Endothelial cell of umbilical vein (primary cell): ENCODE measurements around the gene ILF2. TPM values are rescaled to one million over a fixed set of nuclear protein-coding genes. Genes with fewer than 3 reads are reported as not detected.

Experiments used
- BruUV-seq: library from RNA; stranded (reverse); fragments of 400-500 nt; replicated peaks from 2 replicates; lab custom pipeline; 2021; lab: Mats Ljungman, UMichigan
- CTCF ChIA-PET: fragments of 300-600, 350-600 bp; sonication (Branson Sonifier 250); formaldehyde crosslinking; loops from one replicate; lab custom pipeline; 2021; ENCODE audit warnings: antibody characterized with exemption, inconsistent platforms; lab: Charles Lee
- POLR2A ChIA-PET: fragments of 300-600, 350-600 bp; sonication (Branson Sonifier 250); formaldehyde crosslinking; loops from one replicate; lab custom pipeline; 2021; ENCODE audit warnings: antibody characterized with exemption, inconsistent platforms; lab: Charles Lee
- DNase-seq: peaks from one replicate; pipeline ENCODE4 v3.0.0-alpha.2; 2011; ENCODE audit warnings: low read depth, low spot score
- FAIRE-seq: peaks from 2 replicates; lab custom pipeline; 2011; peaks lifted over from hg19 to GRCh38; lab: Jason Lieb, UNC
- H2AFZ ChIP-seq: 2 replicates; pipeline ENCODE4 v1.6.0; 2012; ENCODE audit warnings: low read depth, low read length, control low read depth, inconsistent platforms
- H3K27ac ChIP-seq: 2 replicates; pipeline ENCODE4 v1.5.1; 2011; ENCODE audit warnings: low read depth, mild to moderate bottlenecking, control low read depth, low read length, moderate library complexity; ENCODE audit not compliant: insufficient read depth
- H3K27me3 ChIP-seq, 2 experiments: 2 replicates each; pipeline versions ENCODE4 v1.6.0 to v1.6.1; 2011; ENCODE audit warnings: low read length in 2 of 2, mixed read lengths in 1 of 2; ENCODE audit not compliant: control insufficient read depth in 2 of 2, insufficient read depth in 2 of 2
- H3K36me3 ChIP-seq, 2 experiments: 2 replicates in 1 of 2; 3 replicates in 1 of 2; pipeline ENCODE4 v1.5.1; 2011; ENCODE audit warnings: low read length in 2 of 2, mild to moderate bottlenecking in 1 of 2, moderate library complexity in 1 of 2; ENCODE audit not compliant: control insufficient read depth in 2 of 2, insufficient read depth in 2 of 2; ENCODE audit errors: extremely low read depth in 1 of 2
- H3K4me1 ChIP-seq: 3 replicates; pipeline ENCODE4 v1.5.1; 2011; ENCODE audit warnings: mild to moderate bottlenecking, low read length; ENCODE audit not compliant: control insufficient read depth, insufficient read depth; ENCODE audit errors: extremely low read depth
- H3K4me2 ChIP-seq: 2 replicates; pipeline ENCODE4 v1.6.1; 2011; ENCODE audit warnings: low read length, control low read depth, mixed read lengths; ENCODE audit not compliant: insufficient read depth
- H3K4me3 ChIP-seq, 3 experiments: fragments of 200-600 bp in 1 of 3; sonication (generic), shearing (Covaris generic) in 1 of 3; replicated peaks in 1 of 3; 2 replicates each; pipeline ENCODE4 v1.5.1; 2011 to 2016; ENCODE audit warnings: control low read depth in 3 of 3, low read length in 3 of 3, mild to moderate bottlenecking in 2 of 3, inconsistent platforms in 1 of 3, low read depth in 1 of 3, moderate library complexity in 1 of 3; ENCODE audit not compliant: insufficient read depth in 1 of 3
- H3K79me2 ChIP-seq: 2 replicates; pipeline ENCODE4 v1.6.0; 2012; ENCODE audit warnings: low read length, inconsistent platforms; ENCODE audit not compliant: control insufficient read depth, insufficient read depth
- H3K9ac ChIP-seq: replicated peaks from 2 replicates; pipeline ENCODE3; 2011; ENCODE audit warnings: low read length, control low read depth; ENCODE audit not compliant: insufficient read depth; ENCODE audit errors: extremely low read depth
- H3K9me1 ChIP-seq: replicated peaks from 3 replicates; pipeline ENCODE4 v1.6.0; 2011; ENCODE audit warnings: mild to moderate bottlenecking, low read length; ENCODE audit not compliant: control insufficient read depth, insufficient read depth; ENCODE audit errors: extremely low read depth
- H3K9me3 ChIP-seq: replicated peaks from 2 replicates; pipeline ENCODE4 v1.5.1; 2012; ENCODE audit warnings: low read length, inconsistent platforms; ENCODE audit not compliant: control insufficient read depth, insufficient read depth
- H4K20me1 ChIP-seq: replicated peaks from 2 replicates; pipeline ENCODE3; 2011; ENCODE audit warnings: mild to moderate bottlenecking, low read length; ENCODE audit not compliant: control insufficient read depth, insufficient read depth; ENCODE audit errors: extremely low read depth
- CTCF ChIP-seq, 2 donors: IDR thresholded peaks; 1 replicate in 1 of 2; 2 replicates in 1 of 2; pipeline ENCODE4 v1.5.1; 2011; ENCODE audit warnings: low read length in 2 of 2, mild to moderate bottlenecking in 2 of 2, moderate library complexity in 2 of 2, control low read depth in 1 of 2, inconsistent platforms in 1 of 2, low read depth in 1 of 2; ENCODE audit not compliant: insufficient read depth in 1 of 2; ENCODE audit errors: extremely low read depth in 1 of 2
- EZH2 ChIP-seq: IDR thresholded peaks from 2 replicates; pipeline ENCODE4 v1.6.1; 2012; ENCODE audit warnings: borderline replicate concordance, low read depth, mild to moderate bottlenecking, moderate library complexity, low read length, inconsistent platforms; ENCODE audit not compliant: severe bottlenecking
- FOS ChIP-seq: IDR thresholded peaks from 2 replicates; pipeline ENCODE4 v1.6.1; 2011; ENCODE audit warnings: mild to moderate bottlenecking, low read length, moderate library complexity, borderline replicate concordance; ENCODE audit not compliant: insufficient read depth
- GATA2 ChIP-seq: IDR thresholded peaks from 2 replicates; pipeline ENCODE4 v1.7.0; 2011; ENCODE audit warnings: low read depth, mild to moderate bottlenecking, moderate library complexity, mixed read lengths, low read length; ENCODE audit not compliant: insufficient read length, insufficient read depth
- JUN ChIP-seq: IDR thresholded peaks from 2 replicates; pipeline ENCODE4 v1.6.1; 2011; ENCODE audit warnings: borderline replicate concordance, low read depth; ENCODE audit not compliant: insufficient read length, insufficient read depth
- MAX ChIP-seq: IDR thresholded peaks from 2 replicates; pipeline ENCODE4 v1.6.1; 2011; ENCODE audit not compliant: insufficient read depth, insufficient read length
- MYC ChIP-seq: IDR thresholded peaks from one replicate; pipeline ENCODE4 v1.6.1; 2011; ENCODE audit warnings: mild to moderate bottlenecking, low read depth, low read length
- POLR2A ChIP-seq: IDR thresholded peaks from 2 replicates; pipeline ENCODE4 v1.6.1; 2012; ENCODE audit warnings: low read depth, mild to moderate bottlenecking, control low read depth, low read length
- POLR2AphosphoS5 ChIP-seq: IDR thresholded peaks from 2 replicates; pipeline ENCODE4 v1.6.1; 2012; ENCODE audit warnings: low read depth, mild to moderate bottlenecking, control low read depth, low read length, moderate library complexity; ENCODE audit not compliant: insufficient read depth
- dilution Hi-C: fragments of 300-500 bp; cut with MboI; formaldehyde crosslinking; loops from one replicate; pipeline ENCODE4 v1.15.0; 2019; ENCODE audit warnings: low sequenced_read_pairs; ENCODE audit not compliant: extremely low pct_ligation_motif_present
- intact Hi-C: fragments of 100-400 bp; cut with micrococcal nuclease; formaldehyde crosslinking; loops from one replicate; pipeline ENCODE4 v1.10.0; 2022
- polyA plus RNA-seq, 4 experiments: library from polyadenylated mRNA; depleted of rRNA in 3 of 4; stranded (reverse) in 3 of 4; unstranded in 1 of 4; fragments of >200 nt; gene quantifications; 2 replicates each; pipeline versions ENCODE4 v1.2.1 to v1.2.3, GENCODE V29; 2011 to 2012; ENCODE audit warnings: missing spikeins in 1 of 4
- total RNA-seq: library from RNA; stranded (reverse); gene quantifications from 2 replicates; pipeline ENCODE4 v1.2.3, GENCODE V29; 2021

Gene ILF2
- total and polyA plus RNA-seq, 2 donors (not counting 3 experiments of a cell fraction or from before 2014, with no cell fraction given) = 271 to 303 TPM

- H4K20me1 ChIP-seq = no peaks in the 10 kb centered on the region
- CTCF ChIA-PET = interaction anchor here (1.5 to 7.8 kb wide), 2 partner anchors 15 to 59 kb away, joined by 4 to 145 read pairs; partner anchors contain the start of gene S100A14
- peaks cover 24% of the 10 kb centered on the region for H3K4me1 ChIP-seq
- no peaks in the 10 kb centered on the region for H3K9me1 ChIP-seq
- H3K27ac ChIP-seq = no peak overlapping the region
- H3K36me3 ChIP-seq = no peaks in the 10 kb centered on the region
- dilution Hi-C loops = no loop called here
- H3K27me3 ChIP-seq = no peaks in the 10 kb centered on the region
- DNase-seq (no peak), FAIRE-seq (no peak)
- H3K4me2 ChIP-seq = no peak overlapping the region
- intact Hi-C loops = loop anchor here (5.0 kb wide), 1 partner anchor 42 kb away; the partner anchor contains the start of gene ILF2
- no peaks in the 10 kb centered on the region for H3K9me3 ChIP-seq
- H3K4me3 ChIP-seq = no peak overlapping the region
- POLR2A ChIA-PET = interaction anchor here (0.6 to 0.7 kb wide), 2 partner anchors 32 to 135 kb away, joined by 3 to 6 read pairs; no protein-coding TSS in a partner anchor
- H3K9ac ChIP-seq = no peak overlapping the region
- H3K79me2 ChIP-seq = peaks cover 26% of the 10 kb centered on the region
- no peak for TF ChIP-seq POLR2AphosphoS5
- no TSS peak for BruUV-seq
- H2AFZ ChIP-seq = no peak overlapping the region
These were observed 40.4 kb downstream of the ILF2 start for GRCh38 chr1:153630384-153630783.

- Histone ChIP-seq H3K4me3 (no peak overlapping the region), H3K9ac (no peak overlapping the region), H3K9me1 (no peaks in the 10 kb centered on the region), H3K79me2 (peaks cover 26% of the 10 kb centered on the region), H3K27me3 (no peaks in the 10 kb centered on the region), H3K4me2 (no peak overlapping the region), H2AFZ (no peak overlapping the region), H4K20me1 (no peaks in the 10 kb centered on the region), H3K9me3 (no peaks in the 10 kb centered on the region), H3K27ac (no peak overlapping the region), H3K4me1 (peaks cover 20% of the 10 kb centered on the region), H3K36me3 (no peaks in the 10 kb centered on the region)
- dilution Hi-C loops (no loop called here), intact Hi-C loops (loop anchor here (5.0 kb wide), 1 partner anchor 42 kb away; the partner anchor contains the start of gene ILF2)
- ChIA-PET POLR2A (interaction anchor here (0.7 kb wide), 1 partner anchor 32 kb away, joined by 3 read pairs; no protein-coding TSS in a partner anchor), CTCF (interaction anchor here (1.5 to 7.8 kb wide), 3 partner anchors 14 to 97 kb away, joined by 4 to 145 read pairs (median 51); partner anchors contain the start of gene S100A14)
- DNase-seq (no peak), FAIRE-seq (no peak)
- no peak for TF ChIP-seq FOS
- TF ChIP-seq JUN = no peak
- TF ChIP-seq CTCF (IDR thresholded peaks at IDR 0.05; ENCODE audit: extremely low read depth in 1 of 2, insufficient read depth in 1 of 2, low read depth in 1 of 2, low read length in 2 of 2) = no peak
- TF ChIP-seq MAX = no peak
- TF ChIP-seq POLR2A = no peak
- TF ChIP-seq MYC = no peak
- no peak for TF ChIP-seq EZH2
- no peak for TF ChIP-seq POLR2AphosphoS5
- no peak for TF ChIP-seq GATA2
- no TSS peak for BruUV-seq
These were observed 40.8 kb downstream of the ILF2 start for GRCh38 chr1:153629971-153630370.
